HG02623 (cell line): ENCODE data around the gene PITX2.

Experiments used
- ATAC-seq: cut with Tn5 transposase; IDR thresholded peaks from one replicate; pipeline ENCODE4 v1.9.1; 2021; ENCODE audit warnings: moderate library complexity; ENCODE audit not compliant: unreplicated experiment

PITX2 gene

DNA sequence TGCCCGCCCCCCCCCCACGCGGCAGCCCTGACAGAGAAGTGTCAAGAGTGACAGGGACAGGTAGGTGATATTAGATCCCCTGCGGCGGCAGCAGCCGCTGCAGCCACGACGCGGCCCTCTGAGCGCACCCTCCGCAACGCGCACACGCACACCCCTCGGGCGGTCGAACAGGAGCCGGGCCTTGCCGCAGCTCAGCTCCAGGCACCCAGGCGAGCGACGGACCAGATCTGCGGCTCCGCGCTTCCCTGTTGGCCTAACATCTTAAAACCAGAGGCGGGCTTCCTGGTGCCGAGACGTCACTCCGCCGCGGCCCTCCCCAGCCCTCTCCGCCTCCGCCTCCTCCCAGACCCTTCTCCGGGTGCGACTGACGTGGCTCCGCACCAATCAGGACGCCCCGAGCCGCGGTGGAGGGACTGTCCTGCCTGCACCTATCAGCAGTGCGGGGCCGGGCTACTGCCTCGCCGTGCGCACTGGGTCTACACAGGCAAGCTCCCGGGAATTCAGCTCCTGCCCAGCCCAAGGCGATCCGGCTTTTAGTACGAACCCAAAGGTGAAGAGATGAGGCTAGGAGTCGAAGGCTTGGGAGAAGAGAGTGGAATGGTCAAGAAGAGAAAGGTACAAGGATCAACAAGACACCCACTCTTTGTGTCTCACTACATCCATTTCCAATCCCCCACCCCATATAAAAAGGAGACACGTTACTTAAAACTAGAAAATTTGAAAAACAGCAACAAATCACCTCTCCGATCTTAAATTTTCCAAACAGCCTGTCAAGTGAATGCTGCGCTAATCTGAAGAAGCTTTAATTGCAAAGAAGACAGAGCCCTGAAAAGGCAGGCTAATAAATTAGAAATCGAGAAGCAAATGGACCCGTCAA is at the start of gene PITX2:
TSS of gene PITX2 (minus strand) at position 237 of the 877 bp plus-strand sequence. CDS start 617 bp downstream, outside the sequence.
- no peak for ATAC-seq

DNA sequence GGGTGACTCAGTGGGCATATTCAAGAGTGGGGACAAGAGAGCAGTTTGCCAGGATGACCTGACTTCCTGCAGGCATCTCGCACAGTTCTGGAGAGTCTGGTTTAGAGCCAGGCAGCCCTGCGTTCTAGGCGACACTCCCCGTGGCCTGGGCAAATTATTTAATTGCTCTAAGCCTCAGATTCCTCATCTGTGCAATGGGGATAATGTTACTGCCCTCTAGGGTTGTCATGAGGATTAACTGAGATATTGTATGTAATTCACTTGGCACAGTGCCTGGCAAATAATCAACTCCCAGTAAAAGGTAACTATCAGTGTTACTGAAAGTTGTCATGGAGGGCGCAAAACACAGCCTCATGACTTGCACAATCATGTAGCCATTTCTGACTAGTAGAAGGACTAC is 48.8 kb upstream of the PITX2 start:
- no peak for ATAC-seq

DNA sequence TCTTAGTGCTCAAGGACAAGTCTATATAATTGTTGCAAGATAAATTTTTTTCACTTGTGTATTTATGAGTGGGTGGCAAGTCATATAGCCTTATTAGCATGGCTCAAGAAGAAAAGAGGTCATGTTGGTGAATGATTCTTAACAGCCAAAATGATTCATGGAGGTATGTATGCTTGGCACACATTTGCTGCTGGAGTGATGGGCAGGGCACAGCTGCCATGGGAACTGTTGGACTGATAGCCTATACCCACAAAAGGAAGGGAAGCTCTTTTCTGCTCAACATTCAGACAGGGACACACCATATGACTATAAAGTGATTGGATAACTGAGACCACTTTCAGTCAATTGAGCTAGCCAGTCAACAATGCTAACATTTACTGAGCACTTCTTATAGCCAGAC is 46.8 kb upstream of the PITX2 start:
- ATAC-seq = no peak

DNA sequence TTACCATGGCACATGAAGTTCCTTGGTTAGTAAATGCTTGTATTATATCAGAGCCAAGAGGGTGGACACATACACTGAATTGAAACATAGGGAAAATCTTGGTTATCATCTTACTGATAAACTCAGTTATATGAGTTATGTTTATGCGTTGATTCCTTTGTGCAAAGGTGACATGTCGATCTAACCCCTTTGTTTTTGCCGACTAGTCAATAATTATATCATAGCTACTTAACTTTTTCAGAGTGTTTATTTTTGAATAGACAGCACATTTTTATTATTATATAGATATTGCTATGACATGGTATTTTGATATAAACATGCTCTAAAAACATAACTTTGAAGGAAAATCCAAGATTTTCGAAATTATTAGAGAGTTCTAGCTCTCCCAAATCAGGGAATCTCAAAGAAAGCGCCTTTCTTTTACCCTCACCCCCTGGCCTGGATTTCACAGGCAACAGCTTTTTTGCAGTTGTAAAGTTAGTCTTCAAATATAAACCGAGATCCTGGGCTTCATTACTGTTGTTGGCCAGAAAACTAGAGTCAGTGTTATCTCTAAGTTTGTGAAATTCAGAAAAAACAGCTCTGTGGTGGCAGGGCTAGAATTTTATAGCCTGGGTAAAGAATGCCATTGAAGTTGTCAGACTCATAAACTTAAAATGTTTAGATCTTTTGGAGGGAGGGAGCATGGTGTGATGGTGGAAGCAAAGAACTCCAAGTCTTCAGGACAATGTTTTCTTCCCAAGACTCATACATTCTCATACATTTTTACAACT is 45.8 kb upstream of the PITX2 start:
- ATAC-seq = no peak

DNA sequence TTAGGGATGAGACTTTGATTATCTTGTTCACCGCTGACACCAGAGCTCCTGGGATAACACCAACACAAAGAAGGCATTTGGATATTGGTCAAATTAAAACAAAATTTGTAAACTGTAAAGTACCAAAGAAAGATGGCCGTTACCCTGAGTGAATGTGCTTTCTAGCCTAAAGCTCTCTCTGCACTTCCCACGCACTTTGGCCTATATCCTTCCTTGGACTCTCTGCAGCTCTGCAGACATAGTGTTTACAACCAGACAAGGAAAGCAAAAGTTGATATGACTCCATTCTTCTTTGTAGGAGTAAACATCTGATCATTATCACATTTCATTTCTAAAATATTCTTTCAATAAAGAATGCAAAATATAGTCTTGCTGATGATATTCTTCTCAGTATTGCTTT is 44.8 kb upstream of the PITX2 start:
- ATAC-seq = no peak

DNA sequence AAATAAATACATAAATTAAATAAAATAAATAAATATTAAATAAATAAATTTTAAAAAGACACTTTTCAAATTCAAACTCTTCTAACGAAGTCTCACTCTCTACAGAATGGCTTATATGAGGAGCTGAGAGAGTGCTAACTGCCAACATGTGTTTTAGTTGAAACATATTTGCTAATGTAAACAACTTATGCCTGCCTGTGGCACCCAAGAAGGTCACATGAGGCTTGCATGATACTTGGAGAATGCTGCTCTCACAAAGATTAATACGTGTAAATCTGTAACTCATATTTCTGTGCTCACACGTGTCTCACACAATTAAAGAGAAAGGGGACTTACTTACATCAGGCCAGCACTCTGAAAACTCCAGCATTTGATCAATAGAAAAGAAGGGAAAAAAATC is 43.2 kb upstream of the PITX2 start:
- no peak for ATAC-seq

DNA sequence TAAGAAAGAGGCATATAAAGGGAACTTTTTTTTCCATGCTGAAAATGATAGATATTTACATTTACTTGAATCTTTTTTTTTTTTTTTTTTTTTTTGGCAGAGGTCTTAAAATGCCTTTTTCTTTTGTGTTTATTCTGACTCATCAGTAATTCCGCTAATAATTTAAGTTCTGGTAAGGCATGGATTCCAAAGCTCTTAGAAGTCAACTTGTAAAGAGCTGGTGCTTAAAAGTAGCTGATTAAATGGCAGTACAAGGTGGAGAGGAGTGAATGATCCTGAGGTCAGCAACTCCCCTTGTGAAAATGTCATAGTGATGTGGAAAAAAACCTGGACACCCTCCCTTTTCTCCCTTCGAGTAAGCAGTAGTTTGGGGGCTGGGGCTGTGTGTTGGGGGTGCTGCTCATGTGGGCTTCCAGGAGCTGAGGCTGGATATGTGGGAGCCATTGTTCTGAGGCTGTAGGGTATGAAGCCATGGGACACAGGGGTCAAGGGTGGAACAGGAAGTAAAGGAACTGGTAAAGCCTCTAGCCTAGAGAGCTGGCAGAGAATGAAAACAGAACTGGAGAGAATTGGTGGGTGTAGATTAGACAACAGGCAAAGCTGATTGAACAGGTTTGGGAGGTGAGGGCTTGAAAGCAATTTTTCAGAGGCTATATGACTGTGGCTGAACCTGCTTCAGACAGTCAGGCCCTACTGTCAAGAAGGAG is 41.0 kb upstream of the PITX2 start:
- ATAC-seq = no peak

DNA sequence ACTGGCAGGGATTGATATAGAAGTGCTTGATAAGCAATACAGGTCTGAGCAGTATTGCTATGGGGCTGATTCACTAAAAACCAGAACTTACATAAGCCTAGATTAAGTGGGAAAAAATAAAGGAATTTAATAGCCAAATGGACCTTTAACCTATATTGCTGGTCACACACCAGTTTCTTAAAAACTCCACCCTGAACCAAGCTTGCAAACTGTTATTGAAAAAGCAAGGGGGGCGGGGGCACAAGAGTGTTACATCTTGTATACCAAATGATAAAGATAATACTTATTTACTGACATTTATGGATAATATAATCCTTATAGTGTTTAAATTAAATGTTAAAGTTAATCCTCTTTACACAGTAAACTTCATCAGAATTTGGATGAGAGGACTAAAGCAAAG is 40.3 kb upstream of the PITX2 start:
- no peak for ATAC-seq

DNA sequence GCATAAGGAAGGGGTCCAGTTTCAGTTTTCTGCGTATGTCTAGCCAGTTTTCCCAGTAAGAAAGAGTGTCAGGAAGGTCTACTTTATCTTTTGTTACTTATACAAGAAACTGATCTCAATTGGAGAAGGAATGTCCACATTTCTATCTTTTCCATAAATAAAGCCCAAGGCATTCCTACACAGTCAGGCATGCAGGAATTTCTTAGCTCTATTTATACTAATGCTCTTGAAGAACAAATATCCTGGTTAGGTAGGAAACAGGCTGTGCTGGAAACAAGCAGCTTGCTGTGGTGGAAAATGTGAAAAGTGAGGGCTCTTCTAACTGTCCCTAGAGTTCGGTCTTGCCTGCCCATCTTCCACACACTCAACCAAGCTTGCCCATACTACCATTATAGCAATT is 37.9 kb upstream of the PITX2 start:
- ATAC-seq = no peak

DNA sequence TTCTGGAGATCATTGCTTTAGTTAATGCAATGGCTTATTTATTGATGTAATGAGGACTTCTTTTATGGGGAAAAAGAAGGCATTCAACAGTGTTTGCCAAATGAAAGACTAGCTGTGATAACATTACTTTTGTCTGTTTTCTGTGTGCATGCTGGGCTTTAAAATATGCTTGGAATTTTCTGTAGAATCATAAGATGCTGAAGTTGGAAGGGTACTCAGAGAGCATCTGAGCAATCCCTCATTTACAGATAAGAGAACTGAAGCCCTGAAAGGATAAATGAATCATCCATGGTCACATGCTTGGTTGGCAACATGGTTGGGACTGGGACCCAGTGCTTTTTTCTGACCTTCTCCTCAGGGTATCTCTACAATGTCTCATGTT is 31.4 kb upstream of the PITX2 start:
- ATAC-seq = no peak

DNA sequence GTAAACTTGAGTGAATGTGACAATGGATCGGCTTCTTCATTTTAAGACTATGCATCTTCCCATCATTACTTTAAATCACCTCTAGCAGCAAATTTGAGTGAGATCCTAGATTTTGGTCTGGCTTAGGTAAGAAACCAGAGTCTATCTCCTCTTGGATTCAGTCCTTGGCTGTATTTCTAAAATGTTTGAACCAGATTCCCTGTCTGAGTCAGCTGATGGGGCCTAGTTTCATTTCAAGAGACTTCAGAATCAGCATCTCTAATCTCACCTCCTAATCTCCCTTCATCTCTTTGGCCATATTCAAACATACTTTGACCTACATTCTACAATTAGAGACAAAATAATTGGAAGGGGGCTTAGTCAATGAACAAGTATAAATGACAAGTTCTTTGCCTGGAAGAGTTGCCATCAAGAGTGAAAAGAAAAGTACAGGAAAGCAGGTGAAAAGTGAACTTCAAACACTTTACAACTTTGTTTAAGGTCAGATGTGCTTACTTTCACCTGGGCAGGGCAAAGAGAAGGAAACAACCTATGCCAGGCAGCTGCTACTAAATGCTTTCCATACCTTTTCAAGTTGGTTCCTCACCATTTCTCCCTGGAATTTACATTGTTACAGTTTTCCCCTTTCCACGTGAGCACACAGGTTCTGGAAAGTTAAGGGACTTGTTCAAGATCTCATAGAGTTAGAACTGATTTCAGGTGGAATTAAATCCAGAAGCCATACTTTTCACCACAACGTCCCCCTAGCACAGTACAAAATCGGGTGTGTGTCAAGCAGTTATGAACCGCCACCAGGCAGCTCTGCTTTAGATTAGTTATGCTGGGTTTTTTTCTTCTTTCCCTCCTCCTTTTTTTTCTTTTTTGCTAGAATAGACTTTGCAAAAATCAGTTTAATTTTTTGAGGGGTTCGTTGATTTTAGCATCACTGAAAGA is 30.7 kb upstream of the PITX2 start:
- no peak for ATAC-seq

DNA sequence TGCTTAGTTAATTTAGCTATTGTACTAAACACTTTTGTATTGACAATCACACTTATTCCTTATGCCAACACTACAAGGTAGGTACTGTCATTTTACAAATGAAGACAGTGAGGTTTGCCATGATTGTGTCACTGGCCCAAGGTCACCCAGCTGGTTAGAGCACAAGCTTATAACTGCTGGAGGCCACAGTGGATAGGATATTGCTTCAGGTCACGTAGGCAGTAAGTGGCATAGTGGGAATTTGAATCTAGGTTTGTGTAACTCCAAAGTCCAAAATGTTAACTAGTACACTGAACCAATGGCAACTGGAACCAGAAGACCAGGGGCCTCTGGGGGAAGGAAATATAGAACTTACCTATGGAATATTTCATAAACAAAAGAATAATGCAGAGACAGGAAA is 21.1 kb upstream of the PITX2 start:
- ATAC-seq = no peak

DNA sequence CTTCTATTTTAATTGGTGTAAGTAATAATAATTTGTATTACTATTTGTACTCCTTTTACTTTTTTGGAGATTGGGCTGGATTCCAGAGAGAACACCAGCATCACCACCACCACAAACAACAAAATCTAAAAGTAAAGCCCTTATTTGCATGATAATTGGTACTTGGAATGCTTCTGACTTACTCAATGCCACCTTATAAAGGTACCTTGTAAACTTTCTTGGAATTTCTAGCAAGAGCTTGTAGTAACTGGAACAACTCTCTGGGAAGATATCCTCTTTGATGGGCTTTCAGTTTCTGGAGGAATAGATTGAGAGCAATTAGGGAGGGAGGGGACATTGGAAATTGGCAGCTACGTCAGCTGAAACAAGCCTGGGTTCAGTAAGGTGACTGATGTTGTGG is 20.2 kb upstream of the PITX2 start:
- ATAC-seq = no peak

DNA sequence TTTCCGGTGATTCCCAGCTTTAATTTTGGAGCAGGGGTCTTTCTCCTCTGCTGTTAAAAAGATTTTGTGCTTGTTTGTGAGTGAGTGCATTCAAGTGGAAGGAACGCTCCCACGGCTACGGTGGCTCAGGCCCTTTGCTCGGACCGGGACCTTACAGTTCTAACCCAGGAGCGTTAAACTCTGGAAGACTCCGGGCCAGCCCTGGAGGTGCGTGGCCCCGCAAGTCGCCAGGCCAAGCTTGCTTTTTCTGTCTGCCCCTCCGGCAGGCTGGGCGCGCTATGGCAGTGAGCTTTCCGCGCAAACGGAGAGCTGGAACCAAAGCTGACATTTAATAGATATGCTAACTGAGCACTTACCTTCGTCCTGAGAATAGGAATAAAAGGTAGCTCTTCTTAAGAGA is 18.3 kb upstream of the PITX2 start:
- no peak for ATAC-seq

DNA sequence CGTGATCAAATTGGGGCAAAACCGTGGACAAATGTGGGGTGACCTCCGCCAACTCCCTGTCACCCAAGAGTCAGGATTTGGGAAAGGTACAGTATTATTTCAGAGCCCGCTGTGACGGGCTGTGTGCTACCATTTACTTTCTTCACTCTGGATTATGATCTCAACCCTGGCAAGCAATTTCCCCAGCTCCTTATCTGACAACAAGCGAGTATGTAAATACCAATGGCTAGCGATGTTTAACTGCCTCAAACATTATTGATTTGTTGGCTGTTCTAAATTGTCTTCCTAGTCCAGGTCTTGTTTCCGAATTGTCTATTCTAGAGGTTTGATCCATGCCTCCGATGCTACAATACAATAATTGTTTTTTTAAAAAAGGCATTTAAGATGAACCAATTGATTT is 17.7 kb upstream of the PITX2 start:
- ATAC-seq = no peak

DNA sequence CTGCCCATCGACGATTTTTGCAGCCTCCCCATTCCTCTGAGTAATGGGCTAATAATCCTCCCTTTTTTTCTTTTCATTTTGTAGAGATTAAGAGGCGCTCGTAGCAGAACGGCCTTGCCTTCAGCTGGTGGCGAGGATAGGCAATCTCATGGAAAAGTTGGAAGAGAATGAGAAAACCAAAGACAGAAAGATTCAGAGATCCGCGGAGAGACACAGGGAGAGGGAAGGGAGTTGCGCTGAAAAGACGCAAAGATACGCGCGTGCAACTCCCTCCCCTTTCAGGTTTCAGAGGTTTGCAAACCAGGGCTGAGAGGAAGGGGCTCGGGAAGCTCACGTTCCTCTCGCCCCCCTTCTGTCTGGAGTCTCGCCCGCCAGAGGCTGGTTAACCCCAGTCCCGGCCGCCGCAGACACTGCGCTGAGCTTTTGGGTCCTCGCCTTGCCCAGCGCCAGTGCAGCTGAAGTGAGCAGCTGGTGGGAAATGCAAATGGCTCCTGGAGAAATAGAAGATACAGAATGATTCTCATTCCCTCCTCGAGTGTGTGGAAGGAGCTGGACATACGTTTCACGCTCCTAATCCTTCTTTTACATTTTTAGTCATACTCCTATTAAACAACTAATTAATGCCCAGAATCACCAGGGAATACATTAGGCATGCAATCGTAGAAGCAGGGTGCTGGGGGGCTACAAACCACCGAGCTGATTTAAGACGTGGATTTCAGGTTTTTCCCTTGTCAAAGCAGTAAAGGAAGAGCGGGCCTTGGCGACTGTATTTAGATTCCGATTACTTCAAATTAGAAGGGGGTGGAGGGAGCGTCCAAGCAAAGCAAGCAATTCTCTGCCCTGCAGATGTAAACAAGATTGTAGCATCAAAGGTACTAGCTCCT is 16.6 kb upstream of the PITX2 start:
- no peak for ATAC-seq

DNA sequence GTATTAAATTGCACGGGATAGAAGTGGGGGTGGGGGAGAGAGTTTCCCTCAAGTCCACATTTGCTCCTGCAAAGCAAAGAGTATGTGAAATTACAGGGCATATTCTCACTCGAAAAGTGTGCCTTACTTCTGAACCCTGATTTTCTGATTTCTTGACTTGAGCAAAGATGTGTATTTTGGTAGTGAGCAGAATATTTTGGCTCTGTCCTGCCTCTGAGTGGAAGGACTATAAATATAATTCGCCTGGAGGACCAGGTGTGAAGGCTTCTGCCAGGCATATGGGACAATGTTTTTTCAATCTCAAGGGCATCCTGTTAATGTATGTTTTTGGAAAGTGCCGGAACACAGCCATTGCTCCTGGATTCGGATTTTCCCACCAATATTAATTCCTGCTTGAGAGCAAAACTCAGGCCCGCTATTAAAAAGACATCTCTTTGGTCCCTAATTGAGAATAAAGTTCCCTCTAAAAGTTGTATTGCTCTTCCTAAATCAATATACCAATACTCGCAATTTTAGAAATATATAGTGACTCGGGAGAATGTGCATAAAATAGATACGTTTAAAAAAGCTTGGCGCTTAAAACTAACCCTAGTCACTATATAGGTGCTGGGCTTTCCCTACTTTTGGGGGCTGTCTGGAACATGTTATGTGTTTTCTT is 15.3 kb upstream of the PITX2 start:
- ATAC-seq = no peak

DNA sequence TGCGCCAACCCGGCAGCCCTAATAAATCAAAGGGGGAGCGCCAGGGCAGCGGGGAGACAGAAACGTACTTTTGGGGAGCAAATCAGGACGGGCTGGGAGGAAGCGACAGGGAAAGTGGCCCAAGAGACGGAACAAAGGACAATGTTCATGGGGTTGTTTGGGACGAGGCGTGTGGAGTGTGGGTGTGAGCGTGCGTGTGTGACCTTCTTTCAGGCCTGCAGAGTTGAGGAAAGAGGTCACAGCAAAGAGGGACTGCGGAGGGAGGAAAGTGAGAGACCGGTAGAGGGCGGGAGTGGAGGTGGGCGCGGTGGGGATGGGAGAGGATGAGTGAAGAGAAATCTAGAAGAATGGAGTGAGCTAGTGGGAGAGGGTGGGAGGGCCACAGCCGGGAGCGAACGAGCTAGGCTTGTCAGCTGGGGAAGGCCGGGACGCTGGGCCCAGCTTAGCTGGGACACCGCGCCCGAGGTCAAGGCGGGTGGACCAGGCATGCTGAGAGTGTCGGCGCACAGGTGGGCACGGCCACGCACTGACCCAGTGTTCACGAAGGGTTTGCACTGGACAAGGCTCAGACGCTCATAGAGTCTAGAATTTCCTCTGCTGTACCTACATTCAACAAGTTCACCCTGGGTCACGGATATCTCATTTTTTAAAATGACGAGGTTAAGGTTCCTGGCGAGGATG is 14.7 kb upstream of the PITX2 start:
- no peak for ATAC-seq
